Measurements from ENCODE around the gene PGGT1B.

- TF ChIP-seq CTCF (IDR thresholded peaks at IDR 0.05; ENCODE audit: low read depth, low read length, poor library complexity, severe bottlenecking), result no peak
- TF ChIP-seq EZH2phosphoT487 (IDR thresholded peaks at IDR 0.05; ENCODE audit: borderline replicate concordance, low read length), result no peak
These were observed 33.7 kb upstream of the PGGT1B start, which contains the start of gene CCDC112 for GRCh38 chr5:115296124-115297022.

Measured in DOHH2 (cell line).